ENCODE data around the gene FSCN2. TPM values are rescaled to one million over a fixed set of nuclear protein-coding genes. Genes with fewer than 3 reads are reported as not detected.

The FSCN2 gene
- total RNA-seq, 2 experiments from 2014 or later, result 0.43 to 0.50 TPM

GRCh38 chr17:81570964-81571363 is 42.8 kb downstream of the FSCN2 start:
- DNase-seq, result no peak
- Mint-ChIP-seq H3K27me3 (no peaks in the 10 kb centered on the region), H3K9me3 (no peaks in the 10 kb centered on the region), H3K4me3 (no peak overlapping the region), H3K27ac (no peak overlapping the region), H3K4me1 (no peaks in the 10 kb centered on the region), H3K36me3 (ENCODE audit: low read depth) (peaks cover 53% of the 10 kb centered on the region)
- ChIA-PET POLR2A (no interaction called here), CTCF (no interaction called here)

GRCh38 chr17:81572563-81573168 is 44.5 kb downstream of the FSCN2 start:
- ChIA-PET CTCF (no interaction called here), POLR2A (interaction anchor here (1.4 kb wide), 1 partner anchor 14 kb away, joined by 4 read pairs; no protein-coding TSS in a partner anchor)
- H3K4me3 Mint-ChIP-seq, result no peak overlapping the region

GRCh38 chr17:81573794-81574642 is 45.8 kb downstream of the FSCN2 start:
- ChIA-PET POLR2A (interaction anchor here (1.4 kb wide), 1 partner anchor 13 kb away, joined by 4 read pairs; no protein-coding TSS in a partner anchor), CTCF (no interaction called here)
- no peaks in the 10 kb centered on the region for H3K4me1 Mint-ChIP-seq
- no peak for DNase-seq
- H3K27me3 Mint-ChIP-seq, result no peaks in the 10 kb centered on the region
- no peaks in the 10 kb centered on the region for H3K9me3 Mint-ChIP-seq
- H3K4me3 Mint-ChIP-seq, result no peak overlapping the region
- H3K36me3 Mint-ChIP-seq (ENCODE audit: low read depth), result peaks cover 42% of the 10 kb centered on the region
- H3K27ac Mint-ChIP-seq, result no peak overlapping the region

More at GRCh38 chr17:81572563-81573168, 44.5 kb downstream of the FSCN2 start:
- DNase-seq, result no peak
- peaks cover 49% of the 10 kb centered on the region for H3K36me3 Mint-ChIP-seq (ENCODE audit: low read depth)
- H3K4me1 Mint-ChIP-seq, result no peaks in the 10 kb centered on the region
- no peak overlapping the region for H3K27ac Mint-ChIP-seq
- no peaks in the 10 kb centered on the region for H3K9me3 Mint-ChIP-seq
- no peaks in the 10 kb centered on the region for H3K27me3 Mint-ChIP-seq

GRCh38 chr17:81574643-81574956 is 46.4 kb downstream of the FSCN2 start:
- ChIA-PET POLR2A (no interaction called here), CTCF (no interaction called here)
- no peak overlapping the region for H3K4me3 Mint-ChIP-seq
- H3K27me3 Mint-ChIP-seq, result no peaks in the 10 kb centered on the region
- H3K4me1 Mint-ChIP-seq, result peaks cover 1% of the 10 kb centered on the region
- peaks cover 43% of the 10 kb centered on the region for H3K36me3 Mint-ChIP-seq (ENCODE audit: low read depth)
- DNase-seq, result no peak
- no peaks in the 10 kb centered on the region for H3K9me3 Mint-ChIP-seq
- no peak overlapping the region for H3K27ac Mint-ChIP-seq

- Mint-ChIP-seq H3K27me3 (no peaks in the 10 kb centered on the region), H3K36me3 (ENCODE audit: low read depth) (peaks cover 41% of the 10 kb centered on the region), H3K27ac (no peak overlapping the region), H3K4me1 (peaks cover 1% of the 10 kb centered on the region), H3K4me3 (no peak overlapping the region), H3K9me3 (no peaks in the 10 kb centered on the region)
- DNase-seq, result no peak
- CTCF ChIA-PET, result no interaction called here
- POLR2A ChIA-PET, result no interaction called here
Observed at GRCh38 chr17:81575836-81576235, 47.7 kb downstream of the FSCN2 start.

GRCh38 chr17:81576621-81577277 is 48.6 kb downstream of the FSCN2 start:
- Mint-ChIP-seq H3K9me3 (no peaks in the 10 kb centered on the region), H3K4me3 (no peak overlapping the region), H3K4me1 (peaks cover 1% of the 10 kb centered on the region), H3K27me3 (no peaks in the 10 kb centered on the region), H3K27ac (no peak overlapping the region), H3K36me3 (ENCODE audit: low read depth) (peaks cover 36% of the 10 kb centered on the region)
- ChIA-PET POLR2A (no interaction called here), CTCF (interaction anchor here (1.4 kb wide), 1 partner anchor 24 kb away, joined by 6 read pairs; no protein-coding TSS in a partner anchor)
- DNase-seq, result no peak

- no peak for DNase-seq
- H3K27me3 Mint-ChIP-seq, result no peaks in the 10 kb centered on the region
- ChIA-PET CTCF (interaction anchor here (1.4 kb wide), 1 partner anchor 24 kb away, joined by 6 read pairs; no protein-coding TSS in a partner anchor), POLR2A (no interaction called here)
- H3K27ac Mint-ChIP-seq, result no peak overlapping the region
- peaks cover 1% of the 10 kb centered on the region for H3K4me1 Mint-ChIP-seq
- H3K9me3 Mint-ChIP-seq, result no peaks in the 10 kb centered on the region
- H3K4me3 Mint-ChIP-seq, result no peak overlapping the region
- H3K36me3 Mint-ChIP-seq (ENCODE audit: low read depth), result peaks cover 33% of the 10 kb centered on the region
Observed at GRCh38 chr17:81577278-81578000, 49.3 kb downstream of the FSCN2 start.

GRCh38 chr17:81578038-81578441 is 49.9 kb downstream of the FSCN2 start:
- no peak for DNase-seq
- no peak overlapping the region for H3K27ac Mint-ChIP-seq
- H3K4me1 Mint-ChIP-seq, result peaks cover 1% of the 10 kb centered on the region
- CTCF ChIA-PET, result interaction anchor here (1.4 kb wide), 1 partner anchor 23 kb away, joined by 6 read pairs; no protein-coding TSS in a partner anchor
- H3K4me3 Mint-ChIP-seq, result no peak overlapping the region
- POLR2A ChIA-PET, result no interaction called here
- peaks cover 30% of the 10 kb centered on the region for H3K36me3 Mint-ChIP-seq (ENCODE audit: low read depth)
- no peaks in the 10 kb centered on the region for H3K9me3 Mint-ChIP-seq
- H3K27me3 Mint-ChIP-seq, result no peaks in the 10 kb centered on the region

- Mint-ChIP-seq H3K27me3 (no peaks in the 10 kb centered on the region), H3K36me3 (ENCODE audit: low read depth) (peaks cover 34% of the 10 kb centered on the region), H3K27ac (no peak overlapping the region), H3K4me1 (peaks cover 1% of the 10 kb centered on the region), H3K4me3 (no peak overlapping the region), H3K9me3 (no peaks in the 10 kb centered on the region)
- ChIA-PET CTCF (no interaction called here), POLR2A (no interaction called here)
- no peak for DNase-seq
Observed at GRCh38 chr17:81578561-81579225, 50.5 kb downstream of the FSCN2 start.

GRCh38 chr17:81579298-81579697 is 51.1 kb downstream of the FSCN2 start:
- Mint-ChIP-seq H3K36me3 (ENCODE audit: low read depth) (peaks cover 35% of the 10 kb centered on the region), H3K4me1 (peaks cover 1% of the 10 kb centered on the region), H3K9me3 (no peaks in the 10 kb centered on the region), H3K27ac (no peak overlapping the region), H3K27me3 (no peaks in the 10 kb centered on the region), H3K4me3 (no peak overlapping the region)
- DNase-seq, result no peak
- POLR2A ChIA-PET, result no interaction called here
- CTCF ChIA-PET, result no interaction called here

GRCh38 chr17:81579821-81580321 is 51.7 kb downstream of the FSCN2 start:
- Mint-ChIP-seq H3K9me3 (no peaks in the 10 kb centered on the region), H3K27ac (no peak overlapping the region), H3K4me1 (peaks cover 1% of the 10 kb centered on the region), H3K36me3 (ENCODE audit: low read depth) (peaks cover 35% of the 10 kb centered on the region), H3K4me3 (no peak overlapping the region), H3K27me3 (no peaks in the 10 kb centered on the region)
- DNase-seq, result no peak
- POLR2A ChIA-PET, result no interaction called here
- CTCF ChIA-PET, result no interaction called here

- H3K9me3 Mint-ChIP-seq, result no peaks in the 10 kb centered on the region
- DNase-seq, result no peak
- H3K4me1 Mint-ChIP-seq, result peaks cover 1% of the 10 kb centered on the region
- no peak overlapping the region for H3K27ac Mint-ChIP-seq
- ChIA-PET CTCF (no interaction called here), POLR2A (no interaction called here)
- H3K36me3 Mint-ChIP-seq (ENCODE audit: low read depth), result peaks cover 39% of the 10 kb centered on the region
- no peaks in the 10 kb centered on the region for H3K27me3 Mint-ChIP-seq
- no peak overlapping the region for H3K4me3 Mint-ChIP-seq
Observed at GRCh38 chr17:81580481-81580880, 52.3 kb downstream of the FSCN2 start.
